ENCODE results near the gene TSHZ2. TPM values are rescaled to one million over a fixed set of nuclear protein-coding genes. Genes with fewer than 3 reads are reported as not detected.

TSHZ2 gene
- total and polyA plus RNA-seq, 12 donors, result 1.5 to 6.2 (median 4.5) TPM

GRCh38 chr20:52996658-52997057, 24.5 kb downstream of the TSHZ2 start:
- Histone ChIP-seq H3K27me3 (peaks cover 0 to 4% (median 0%) of the 10 kb centered on the region in 7 donors), H3K9me3 (no peaks in the 10 kb centered on the region), H3K4me3 (no peak overlapping the region), H3K36me3 (no peaks in the 10 kb centered on the region), H3K4me1 (peaks cover 0 to 29% (median 18%) of the 10 kb centered on the region in 9 donors), H3K27ac (no peak overlapping the region)
- TF ChIP-seq CTCF (IDR thresholded peaks at IDR 0.05), result no peak
- DNase-seq (no peak), ATAC-seq (no peak)
- intact Hi-C loops (cut with DNase I), result loop anchor here in 1 of 10 donors (10.0 kb wide), 1 partner anchor 62 kb away; no protein-coding TSS in a partner anchor
- 90 to 91% methylated on average over 6 of the region's 6 CpGs for WGBS, 2 donors

- ATAC-seq, result no peak
- TF ChIP-seq CTCF (IDR thresholded peaks at IDR 0.05), result no peak
- intact Hi-C loops (cut with DNase I), result loop anchor here in 1 of 10 donors (10.0 kb wide), 1 partner anchor 63 kb away; no protein-coding TSS in a partner anchor
- Histone ChIP-seq H3K4me3 (no peak overlapping the region), H3K27ac (no peak overlapping the region), H3K27me3 (peaks cover 0 to 4% (median 0%) of the 10 kb centered on the region in 7 donors), H3K4me1 (peaks cover 0 to 19% (median 7%) of the 10 kb centered on the region in 9 donors), H3K36me3 (no peaks in the 10 kb centered on the region), H3K9me3 (no peaks in the 10 kb centered on the region)
- 94 to 98% methylated on average over 6 of the region's 6 CpGs for WGBS, 2 donors
- no peak for DNase-seq
These were observed 26.1 kb downstream of the TSHZ2 start for GRCh38 chr20:52998268-52998667.

GRCh38 chr20:52999040-52999439, 26.9 kb downstream of the TSHZ2 start:
- intact Hi-C loops (cut with DNase I), result loop anchor here in 1 of 10 donors (10.0 kb wide), 1 partner anchor 64 kb away; no protein-coding TSS in a partner anchor
- H3K4me3 ChIP-seq, result no peak overlapping the region

More at GRCh38 chr20:52999040-52999439, 26.9 kb downstream of the TSHZ2 start:
- H3K9me3 ChIP-seq, result no peaks in the 10 kb centered on the region
- peaks cover 0 to 12% (median 2%) of the 10 kb centered on the region in 9 donors for H3K4me1 ChIP-seq
- peaks cover 0 to 4% (median 0%) of the 10 kb centered on the region in 7 donors for H3K27me3 ChIP-seq
- H3K36me3 ChIP-seq, result no peaks in the 10 kb centered on the region
- H3K27ac ChIP-seq, result no peak overlapping the region
- 72 to 96% methylated on average over 2 of the region's 2 CpGs for WGBS, 2 donors
- DNase-seq (no peak), ATAC-seq (no peak)
- no peak for TF ChIP-seq CTCF (IDR thresholded peaks at IDR 0.05)

All from heart right ventricle (tissue), 16 donors.